Measurements from ENCODE around the gene PTK6.

The PTK6 gene

GRCh38 chr20:63557481-63557891, 20.3 kb upstream of the PTK6 start:
- no peak overlapping the region for H3K27ac ChIP-seq (ENCODE audit: extremely low read depth, low read depth, low read length)
- no peak for TF ChIP-seq ZNF221 (tag by site-specific recombination; IDR thresholded peaks at IDR 0.05; ENCODE audit: borderline replicate concordance)
- no peak for TF ChIP-seq CTCF (tag by site-specific recombination; IDR thresholded peaks at IDR 0.05)
- no peak for TF ChIP-seq ZNF132 (tag by site-specific recombination; IDR thresholded peaks at IDR 0.05; ENCODE audit: borderline replicate concordance)
- no peaks in the 10 kb centered on the region for H3K9me3 ChIP-seq (ENCODE audit: control insufficient read depth, insufficient read depth, low read depth, low read length)
- peaks cover 0 to 18% of the 10 kb centered on the region in 2 experiments; a peak in 1 of 3 replicates for H3K36me3 ChIP-seq (ENCODE audit: control insufficient read depth in 2 of 2, insufficient read depth in 1 of 2, low read length in 2 of 2)
- CTCF ChIA-PET: no interaction called here
- H3K4me3 ChIP-seq (ENCODE audit: low read depth, low read length): no peak overlapping the region
- POLR2A ChIA-PET: no interaction called here
- H3K4me1 ChIP-seq (ENCODE audit: control insufficient read depth, insufficient read depth, low read length): 0 out of 2 replicates have a peak, but pooled peaks cover 2% of the 10 kb centered on the region

GRCh38 chr20:63556873-63557478, 19.8 kb upstream of the PTK6 start:
- Histone ChIP-seq H3K27ac (ENCODE audit: extremely low read depth, low read depth, low read length) (no peak overlapping the region), H3K4me3 (ENCODE audit: low read depth, low read length) (no peak overlapping the region), H3K4me1 (ENCODE audit: control insufficient read depth, insufficient read depth, low read length) (0 out of 2 replicates have a peak, but pooled peaks cover 2% of the 10 kb centered on the region), H3K9me3 (ENCODE audit: control insufficient read depth, insufficient read depth, low read depth, low read length) (no peaks in the 10 kb centered on the region), H3K36me3 (ENCODE audit: control insufficient read depth in 2 of 2, insufficient read depth in 1 of 2, low read length in 2 of 2) (peaks cover 0 to 18% of the 10 kb centered on the region in 2 experiments; a peak in 1 of 3 replicates)
- POLR2A ChIA-PET: no interaction called here
- CTCF ChIA-PET: no interaction called here
- TF ChIP-seq ZNF600 (tag by site-specific recombination; IDR thresholded peaks at IDR 0.05) (0 out of 2 replicates have a peak, but pooled peaks have one; percentile 35), KLF8 (tag by site-specific recombination; IDR thresholded peaks at IDR 0.05) (peak; percentile 21; the same call in 1 of the 2 replicates), ZSCAN4 (tag by site-specific recombination; IDR thresholded peaks at IDR 0.05) (no peak), ZNF184 (tag by site-specific recombination; IDR thresholded peaks at IDR 0.05) (no peak), ZNF560 (tag by site-specific recombination; IDR thresholded peaks at IDR 0.05; ENCODE audit: borderline replicate concordance) (no peak), KLF1 (tag by site-specific recombination; IDR thresholded peaks at IDR 0.05) (peak; percentile 36), ZNF629 (tag by site-specific recombination; IDR thresholded peaks at IDR 0.05) (no peak), ZNF10 (tag by site-specific recombination; IDR thresholded peaks at IDR 0.05) (no peak), ZNF561 (tag by site-specific recombination; IDR thresholded peaks at IDR 0.05; ENCODE audit: borderline replicate concordance) (no peak), HOXC10 (CRISPR knock-in tag; IDR thresholded peaks at IDR 0.05) (no peak), ZNF837 (tag by site-specific recombination; IDR thresholded peaks at IDR 0.05) (no peak), ZNF266 (tag by site-specific recombination; IDR thresholded peaks at IDR 0.05; ENCODE audit: low read depth) (no peak), SP2 (tag by site-specific recombination; IDR thresholded peaks at IDR 0.05) (peak; percentile 36), ZNF202 (tag by site-specific recombination; IDR thresholded peaks at IDR 0.05; ENCODE audit: borderline replicate concordance) (no peak), ZNF221 (tag by site-specific recombination; IDR thresholded peaks at IDR 0.05; ENCODE audit: borderline replicate concordance) (no peak), ZNF624 (tag by site-specific recombination; IDR thresholded peaks at IDR 0.05) (no peak), ZNF645 (tag by site-specific recombination; IDR thresholded peaks at IDR 0.05) (no peak)

All from HEK293 (cell line).